Stimulated activated CD4-positive, alpha-beta T cell treated with anti-CD3 and anti-CD28 coated beads, Interleukin-12 subunit alpha, Interleukin-12 subunit beta, amount 100 ng/mL, for 24 hours (primary cell): Measurements from ENCODE around the gene STAT4.

Source experiments
- DNase-seq, 2 experiments: peaks; one replicate each; pipeline ENCODE4 v3.0.0-alpha.2; 2020; ENCODE audit warnings: low read depth in 2 of 2

STAT4 gene

DNA sequence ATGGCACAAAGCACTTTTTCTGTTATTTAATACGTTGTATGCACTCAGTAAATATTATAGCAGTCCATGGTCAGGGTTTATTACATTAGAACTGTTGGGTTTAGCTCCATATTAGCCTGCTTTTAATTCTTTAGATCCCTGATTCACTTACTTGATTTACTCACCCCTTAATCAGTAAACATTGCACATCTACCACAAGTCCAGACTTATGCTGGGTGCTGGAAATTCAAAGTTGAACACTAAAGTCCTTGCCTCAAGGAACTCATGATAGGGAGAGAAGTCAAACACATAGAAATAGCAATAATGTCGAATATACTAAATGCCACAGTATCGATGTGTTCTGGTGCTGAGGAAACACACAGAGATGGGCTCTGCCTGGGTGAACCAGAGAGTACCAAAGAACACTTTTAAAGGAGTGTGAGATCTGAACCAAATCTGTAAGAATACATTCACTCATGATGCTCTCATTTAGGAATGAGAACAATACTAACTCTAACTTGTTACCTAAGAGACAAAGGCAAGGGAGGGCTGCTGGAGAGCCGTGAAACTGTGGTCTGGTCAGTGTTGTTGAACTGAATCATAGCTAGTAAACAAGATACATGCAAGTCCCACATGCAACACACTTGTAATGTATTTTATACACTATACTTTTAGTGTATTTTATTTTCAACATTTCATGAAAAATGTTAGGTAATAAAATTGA is 4.9 kb downstream of the STAT4 start:
- no peak for DNase-seq

DNA sequence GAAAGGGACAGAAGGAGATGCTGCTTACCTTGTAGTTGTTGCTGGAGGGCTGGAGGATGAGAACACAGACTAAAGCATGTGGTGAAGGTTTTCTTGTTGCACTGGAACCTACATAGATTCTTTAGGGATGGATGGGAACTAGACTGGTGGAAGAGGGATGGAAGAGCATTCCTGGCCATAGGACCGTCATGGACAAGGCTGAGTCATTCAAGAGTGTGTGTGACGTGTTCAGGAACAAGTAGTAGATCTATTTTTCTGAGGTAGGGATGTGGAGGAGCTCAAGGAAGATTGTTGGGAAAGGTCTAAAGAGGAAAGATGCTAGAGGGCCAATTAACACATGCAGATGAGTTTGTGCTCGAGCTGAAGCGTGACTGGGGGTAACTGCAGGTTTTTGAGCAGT is 6.6 kb downstream of the STAT4 start:
- no peak for DNase-seq

GRCh38 chr2:191143791-191144190 is 7.0 kb downstream of the STAT4 start:
- no peak for DNase-seq

DNA sequence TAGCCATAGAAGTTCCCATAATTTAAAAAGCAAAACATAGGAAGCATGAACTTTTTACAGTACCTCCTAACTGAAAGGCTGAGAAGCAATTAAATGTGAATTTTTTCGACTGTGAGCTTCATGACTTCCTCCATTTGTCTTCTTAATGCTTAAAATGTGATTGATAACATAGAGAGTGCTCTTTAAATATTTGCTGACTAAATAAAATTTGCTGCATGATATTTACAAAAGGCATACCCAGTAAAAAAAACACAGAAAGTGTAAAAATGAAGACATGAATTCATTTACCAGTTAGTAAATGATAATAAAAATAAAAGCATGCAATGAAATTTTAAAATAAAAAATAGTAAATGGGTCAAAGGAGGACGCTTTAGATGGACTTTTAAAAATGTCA is 21.9 kb downstream of the STAT4 start:
- DNase-seq: no peak

DNA sequence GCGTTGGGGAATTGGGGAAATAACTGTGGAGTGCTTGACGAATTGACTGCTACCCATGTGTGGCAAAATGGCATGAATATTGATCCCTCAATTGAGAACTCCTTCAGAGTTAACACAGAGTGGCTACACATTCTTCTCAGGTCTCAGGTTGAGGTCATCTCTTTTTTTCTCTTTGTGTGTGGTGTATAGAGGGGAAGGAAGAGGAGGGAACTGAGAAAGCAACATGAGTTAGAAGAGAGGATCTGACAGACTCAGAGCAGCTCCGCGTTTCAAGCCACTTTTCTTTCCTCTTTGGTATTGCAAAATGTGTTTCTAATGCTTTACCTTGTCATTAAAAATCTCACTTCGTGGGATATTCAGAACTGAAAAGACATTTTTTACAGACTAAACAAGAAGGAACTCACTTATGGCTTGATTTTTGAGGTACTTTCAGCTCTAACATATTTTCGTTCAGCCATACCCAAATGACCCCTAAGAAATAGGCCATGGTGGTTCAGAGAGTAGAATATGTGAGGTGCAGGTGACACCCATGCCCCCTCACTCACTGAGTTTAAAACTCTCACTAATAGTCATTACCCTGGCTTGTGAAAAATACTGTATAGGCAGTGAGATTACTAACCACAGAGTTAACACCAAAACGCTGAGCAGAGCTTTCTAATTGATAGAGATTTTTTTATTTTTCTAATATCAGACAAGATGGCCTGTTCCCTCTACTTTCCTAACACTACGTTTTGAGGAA is 22.5 kb downstream of the STAT4 start:
- no peak for DNase-seq

GRCh38 chr2:191127235-191127634 is 23.6 kb downstream of the STAT4 start:
- no peak for DNase-seq

GRCh38 chr2:191126386-191127085 is 24.3 kb downstream of the STAT4 start:
- no peak for DNase-seq

DNA sequence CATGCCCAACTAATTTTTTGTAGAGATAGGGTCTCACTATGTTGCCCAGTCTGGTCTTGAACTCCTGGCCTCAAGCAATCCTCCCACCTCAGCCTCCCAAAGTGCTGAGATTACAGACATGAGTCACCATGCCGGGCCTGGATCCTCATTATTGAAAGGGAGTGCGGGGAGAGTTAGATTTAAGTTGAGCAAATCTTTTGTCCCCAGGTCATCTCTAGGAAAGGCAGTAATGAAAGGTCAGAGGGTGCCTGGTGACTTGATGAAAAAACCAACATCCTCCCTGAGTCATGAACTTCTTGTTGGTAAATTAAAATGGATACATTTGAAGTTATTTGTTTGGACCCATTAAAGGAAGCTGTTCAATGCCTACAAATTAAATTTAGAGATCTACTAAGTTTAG is 25.1 kb downstream of the STAT4 start:
- DNase-seq: no peak

DNA sequence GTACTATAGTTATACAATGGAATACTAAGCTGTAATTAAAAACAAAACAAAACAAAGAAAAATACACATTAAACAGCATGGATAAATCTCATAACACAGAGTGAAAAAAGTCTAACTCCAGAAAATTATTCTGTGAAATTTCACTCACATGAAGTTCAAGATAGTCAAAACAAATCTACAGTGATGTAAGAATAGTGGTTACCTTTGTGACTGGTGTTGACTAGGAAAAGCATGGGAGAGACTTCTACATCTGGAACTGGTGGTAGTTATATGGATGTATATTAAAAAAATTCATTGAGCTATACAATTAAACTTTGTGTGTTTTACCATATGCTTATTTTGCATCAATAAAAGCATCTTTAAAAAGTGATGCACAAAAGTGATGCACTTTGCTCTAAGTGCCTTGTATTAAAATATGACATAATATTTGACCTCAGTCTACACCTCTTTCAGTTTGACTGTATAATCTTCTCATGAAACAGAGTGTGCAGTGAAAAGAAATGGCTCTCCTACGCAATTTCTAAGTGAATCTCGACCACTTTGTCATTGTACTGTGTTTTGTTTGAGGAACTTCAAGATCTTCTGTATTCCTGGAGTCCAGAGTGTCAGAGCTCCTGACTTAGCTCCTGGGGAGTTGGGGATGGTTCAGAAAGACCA is 28.0 kb downstream of the STAT4 start:
- no peak for DNase-seq

GRCh38 chr2:191117341-191117740 is 33.5 kb downstream of the STAT4 start:
- no peak for DNase-seq

- no peak for DNase-seq
Measured at GRCh38 chr2:191115804-191116203, 35.0 kb downstream of the STAT4 start.

DNA sequence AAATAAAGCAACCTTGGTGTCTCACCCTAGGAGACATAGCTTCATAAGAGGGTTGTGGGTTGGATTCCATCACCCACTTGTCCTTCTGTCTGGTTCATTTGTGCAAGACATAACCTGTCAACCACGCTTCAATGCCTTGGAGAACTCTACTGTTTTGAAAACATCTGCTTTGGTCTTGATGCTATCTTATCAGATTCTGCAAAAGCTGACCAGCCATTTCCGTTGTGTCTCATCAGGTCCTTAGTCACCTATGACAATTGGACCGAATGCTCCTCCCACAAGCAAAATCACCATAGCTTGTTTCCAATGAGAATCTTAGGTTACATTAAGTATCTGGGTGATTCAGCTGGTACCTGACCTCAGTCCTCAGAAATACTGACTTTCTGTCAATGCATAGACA is 35.4 kb downstream of the STAT4 start:
- peak; percentile 16 to 32 for DNase-seq

DNA sequence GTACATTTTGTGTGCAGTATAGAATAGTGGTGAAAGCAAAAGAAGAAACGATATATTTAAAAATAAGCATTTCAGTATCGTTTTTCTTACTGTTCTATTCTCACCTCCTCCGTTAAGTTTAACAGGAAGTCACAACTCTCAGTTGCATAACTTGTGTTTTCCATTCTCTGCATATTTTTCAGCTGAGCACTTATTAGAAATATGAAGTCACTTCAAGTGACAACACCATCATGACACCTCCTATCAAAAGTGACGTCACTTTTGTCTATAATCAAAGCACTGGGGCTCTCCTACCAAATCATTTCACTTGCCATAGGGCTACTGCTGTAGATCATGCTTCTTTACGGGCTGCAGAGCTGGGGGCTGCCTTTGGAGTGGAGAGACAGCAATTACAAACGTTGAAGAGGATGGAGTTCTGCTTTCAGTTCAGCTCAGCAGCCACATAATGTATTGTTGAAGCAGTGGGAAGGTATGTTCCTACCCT is 36.3 kb downstream of the STAT4 start:
- DNase-seq: no peak

GRCh38 chr2:191113761-191114160 is 37.0 kb downstream of the STAT4 start:
- DNase-seq: no peak

DNA sequence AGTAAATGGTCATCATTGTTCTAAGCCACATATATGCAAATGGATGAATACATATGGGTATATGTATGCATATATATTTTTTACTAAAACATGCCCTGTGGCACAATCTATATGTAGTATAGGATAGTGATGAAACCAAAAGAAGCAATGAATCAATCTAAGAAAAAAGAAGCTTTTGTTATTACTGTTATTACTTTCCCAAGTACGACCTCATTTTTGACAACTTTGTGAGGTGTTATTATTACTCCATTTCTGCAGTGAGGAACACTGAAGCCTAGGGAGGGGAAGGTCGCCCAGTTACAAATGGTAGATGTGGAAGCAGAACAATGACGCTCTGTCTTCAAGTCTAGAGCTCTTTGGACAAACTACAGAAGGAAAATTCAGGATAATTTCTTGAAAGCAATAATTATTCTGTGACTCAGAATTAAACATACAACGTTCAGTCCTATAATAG is 38.3 kb downstream of the STAT4 start:
- DNase-seq: no peak

GRCh38 chr2:191109888-191110287 is 40.9 kb downstream of the STAT4 start:
- DNase-seq: peak in 1 of 2 experiments; percentile 33

- DNase-seq: no peak
Measured at GRCh38 chr2:191108331-191108730, 42.5 kb downstream of the STAT4 start.

- no peak for DNase-seq
Measured at GRCh38 chr2:191105082-191105481, 45.7 kb downstream of the STAT4 start.

DNA sequence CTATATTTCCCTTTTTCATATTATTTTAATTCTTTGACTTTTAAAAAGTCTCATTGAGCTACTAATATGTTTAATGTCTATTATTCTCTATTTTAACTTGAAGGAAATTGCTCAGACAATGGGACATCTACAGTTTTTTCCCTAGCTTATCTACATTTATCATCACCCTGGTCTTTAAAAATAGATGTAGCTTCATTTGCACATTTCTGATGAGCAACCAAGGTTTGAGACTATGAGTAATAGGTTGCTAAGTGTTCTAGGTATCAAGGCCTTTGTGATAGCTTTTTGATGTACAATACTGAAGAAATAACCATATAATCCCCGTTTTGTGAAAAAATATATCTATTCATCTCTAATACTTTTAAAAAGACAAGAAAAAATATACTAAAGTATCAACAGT is 47.0 kb downstream of the STAT4 start:
- DNase-seq: no peak

GRCh38 chr2:191100216-191100615 is 50.6 kb downstream of the STAT4 start:
- DNase-seq: no peak

DNA sequence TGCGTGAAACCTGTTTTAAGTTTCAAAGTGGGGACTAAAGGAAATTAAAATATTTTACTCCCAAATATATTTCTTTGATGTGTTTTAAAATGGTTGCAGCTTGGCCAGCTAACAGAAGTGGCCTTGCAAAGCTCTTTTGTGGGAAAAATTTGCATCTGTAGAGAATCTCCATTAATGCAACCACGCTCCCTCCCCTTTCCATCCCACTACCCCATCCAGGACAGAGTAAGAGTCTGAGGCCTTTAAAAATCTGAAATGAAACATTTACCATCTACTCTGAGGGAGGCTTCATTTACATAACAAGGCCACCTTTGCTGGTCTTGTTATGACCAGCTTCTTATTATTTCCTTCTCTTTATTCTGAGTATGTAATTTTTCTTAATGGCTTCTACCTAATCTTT is 63.5 kb downstream of the STAT4 start:
- DNase-seq: no peak

DNA sequence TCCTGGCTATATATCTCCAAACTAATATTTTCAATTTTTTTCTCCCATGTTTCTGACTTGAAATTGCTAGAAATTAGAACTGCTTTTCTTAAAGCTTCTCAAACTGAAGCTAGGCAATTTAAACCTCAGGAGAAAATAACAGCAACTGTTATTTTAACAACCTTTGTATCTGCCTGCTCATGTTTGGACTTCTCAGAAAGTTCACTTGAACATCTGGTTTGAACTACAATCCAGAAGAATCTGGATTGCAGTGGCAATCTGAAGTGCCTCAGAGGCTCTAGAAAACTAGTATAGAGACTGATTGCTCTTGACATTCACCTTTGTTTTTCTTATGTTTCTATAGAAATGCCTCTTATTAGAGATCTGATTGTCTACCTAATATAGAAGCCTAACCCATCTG is 64.1 kb downstream of the STAT4 start:
- DNase-seq: no peak
